Esophagus muscularis mucosa (tissue), 4 donors: ENCODE data around the gene SPZ1. TPM values are rescaled to one million over a fixed set of nuclear protein-coding genes. Genes with fewer than 3 reads are reported as not detected.

Experiments
- DNase-seq: peaks from one replicate; pipeline ENCODE4 v3.0.0-alpha.2; 2017; ENCODE audit errors: extremely low spot score
- H3K27ac ChIP-seq, 4 donors: fragments of 200-600 bp; sonication (generic); replicated peaks in 1 of 4; 1 replicate in 3 of 4; 2 replicates in 1 of 4; pipeline ENCODE4 v1.5.1; 2016 to 2019; ENCODE audit warnings: mild to moderate bottlenecking in 1 of 4
- H3K27me3 ChIP-seq, 4 donors: fragments of 200-600 bp; sonication (generic); one replicate each; pipeline versions ENCODE4 v1.5.1 to v1.6.0; 2016 to 2019
- H3K36me3 ChIP-seq, 4 donors: fragments of 200-600 bp; sonication (generic); one replicate each; pipeline ENCODE4 v1.5.1; 2016 to 2019
- H3K4me1 ChIP-seq, 4 donors: fragments of 200-600 bp; sonication (generic); one replicate each; pipeline ENCODE4 v1.5.1; 2016 to 2019
- H3K4me3 ChIP-seq, 4 donors: fragments of 200-600 bp; sonication (generic); 1 replicate in 2 of 4; 2 replicates in 2 of 4; pipeline ENCODE4 v1.5.1; 2016 to 2019; ENCODE audit warnings: mild to moderate bottlenecking in 4 of 4, moderate library complexity in 1 of 4
- H3K9me3 ChIP-seq, 4 donors: fragments of 200-600 bp; sonication (generic); 1 replicate in 3 of 4; 2 replicates in 1 of 4; pipeline ENCODE4 v1.5.1; 2016 to 2019
- EP300 ChIP-seq: sonication (generic); formaldehyde crosslinking; IDR thresholded peaks from one replicate; pipeline ENCODE4 v1.6.1; 2017; ENCODE audit warnings: antibody characterized with exemption
- POLR2A ChIP-seq: fragments of 450-650 bp; IDR thresholded peaks from one replicate; pipeline ENCODE4 v1.6.1; 2017; ENCODE audit warnings: antibody characterized with exemption, moderate library complexity, mild to moderate bottlenecking, low read depth
- POLR2AphosphoS5 ChIP-seq, 2 donors: sonication (generic); formaldehyde crosslinking; IDR thresholded peaks; one replicate each; pipeline ENCODE4 v1.6.1; 2017; ENCODE audit warnings: antibody characterized with exemption in 2 of 2
- WGBS: methylation state at CpG from one replicate; pipeline ENCODE4 v1.1.5; 2018; 5-methylcytosine and 5-hydroxymethylcytosine counted together
- intact Hi-C: fragments of 100-400 bp; cut with DNase I; formaldehyde crosslinking; loops from one replicate; pipeline ENCODE4 v1.15.1; 2023
- total RNA-seq, 4 donors: library from RNA; depleted of rRNA; stranded (reverse); fragments of >200 nt; gene quantifications; one replicate each; pipeline versions ENCODE4 v1.1.0 to v1.2.1, GENCODE V29; 2016
- TF ChIP-seq, protein P1 (sequence below), 3 experiments: fragments of 200-600 bp in 2 of 3; fragments of 450-650 bp in 1 of 3; sonication (generic) in 2 of 3; IDR thresholded peaks; one replicate each; pipeline ENCODE4 v1.5.1; 2017 to 2019; ENCODE audit warnings: antibody characterized with exemption in 3 of 3, mild to moderate bottlenecking in 2 of 3, moderate library complexity in 1 of 3

SPZ1 gene
- total RNA-seq, 4 donors from 2014 or later: not detected

DNA sequence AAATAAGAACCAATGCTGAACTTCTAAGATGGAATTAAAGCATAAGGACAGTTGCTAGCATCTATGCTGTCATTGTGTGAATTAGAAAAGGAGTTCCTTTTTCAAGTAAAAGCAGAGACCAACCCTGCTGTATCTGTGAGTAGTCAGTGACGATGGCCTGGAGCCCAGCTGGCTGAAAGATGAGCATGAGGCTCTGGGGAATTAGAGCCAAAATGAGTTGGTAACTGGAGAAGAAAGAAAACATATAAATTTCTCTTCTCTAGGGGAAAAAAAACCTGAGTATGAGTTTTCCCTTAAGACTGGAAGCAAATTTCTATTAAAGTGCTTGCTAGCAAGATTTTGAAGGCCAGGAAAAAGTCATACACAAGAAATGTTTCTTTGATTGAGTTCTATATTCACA, 1.6 kb upstream of the SPZ1 start:
- no peaks in the 10 kb centered on the region for H3K4me1 ChIP-seq
- intact Hi-C loops: no loop called here
- no peaks in the 10 kb centered on the region for H3K9me3 ChIP-seq
- H3K27me3 ChIP-seq: no peaks in the 10 kb centered on the region
- no peaks in the 10 kb centered on the region for H3K36me3 ChIP-seq
- H3K4me3 ChIP-seq: no peak overlapping the region
- WGBS: 41% methylated on average over 1 of the region's 1 CpG
- TF ChIP-seq, protein P1, sequence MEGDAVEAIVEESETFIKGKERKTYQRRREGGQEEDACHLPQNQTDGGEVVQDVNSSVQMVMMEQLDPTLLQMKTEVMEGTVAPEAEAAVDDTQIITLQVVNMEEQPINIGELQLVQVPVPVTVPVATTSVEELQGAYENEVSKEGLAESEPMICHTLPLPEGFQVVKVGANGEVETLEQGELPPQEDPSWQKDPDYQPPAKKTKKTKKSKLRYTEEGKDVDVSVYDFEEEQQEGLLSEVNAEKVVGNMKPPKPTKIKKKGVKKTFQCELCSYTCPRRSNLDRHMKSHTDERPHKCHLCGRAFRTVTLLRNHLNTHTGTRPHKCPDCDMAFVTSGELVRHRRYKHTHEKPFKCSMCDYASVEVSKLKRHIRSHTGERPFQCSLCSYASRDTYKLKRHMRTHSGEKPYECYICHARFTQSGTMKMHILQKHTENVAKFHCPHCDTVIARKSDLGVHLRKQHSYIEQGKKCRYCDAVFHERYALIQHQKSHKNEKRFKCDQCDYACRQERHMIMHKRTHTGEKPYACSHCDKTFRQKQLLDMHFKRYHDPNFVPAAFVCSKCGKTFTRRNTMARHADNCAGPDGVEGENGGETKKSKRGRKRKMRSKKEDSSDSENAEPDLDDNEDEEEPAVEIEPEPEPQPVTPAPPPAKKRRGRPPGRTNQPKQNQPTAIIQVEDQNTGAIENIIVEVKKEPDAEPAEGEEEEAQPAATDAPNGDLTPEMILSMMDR (IDR thresholded peaks at IDR 0.05): no peak
- no peak for TF ChIP-seq POLR2A
- no peak for TF ChIP-seq POLR2AphosphoS5 (IDR thresholded peaks at IDR 0.05)
- no peak for TF ChIP-seq EP300
- no peak overlapping the region for H3K27ac ChIP-seq
- DNase-seq: no peak

DNA sequence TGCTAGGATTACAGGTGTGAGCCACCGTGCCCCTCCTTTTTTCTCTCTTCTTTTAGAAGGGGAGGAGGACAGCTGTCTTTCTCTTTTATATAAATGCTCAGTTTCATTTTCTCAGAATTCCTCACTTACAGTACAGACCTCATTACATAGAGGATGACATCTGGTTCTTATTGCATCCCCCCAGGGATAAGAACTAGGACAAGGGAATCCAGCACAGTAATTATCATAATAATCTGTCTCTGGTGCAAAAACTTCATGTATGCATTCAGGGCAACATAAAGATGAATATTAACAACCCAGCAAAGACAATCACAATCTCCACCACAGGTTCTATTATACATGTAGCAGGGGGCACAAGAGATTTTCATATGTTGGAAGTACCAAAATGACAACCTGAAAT, 5.1 kb downstream of the SPZ1 start:
- WGBS: 82% methylated on average over 1 of the region's 1 CpG
- no peaks in the 10 kb centered on the region for H3K36me3 ChIP-seq
- H3K4me1 ChIP-seq: no peaks in the 10 kb centered on the region
- TF ChIP-seq EP300: no peak
- no peak for TF ChIP-seq POLR2A
- no peak for TF ChIP-seq POLR2AphosphoS5 (IDR thresholded peaks at IDR 0.05)
- TF ChIP-seq, protein P1 (IDR thresholded peaks at IDR 0.05): no peak
- no peak overlapping the region for H3K4me3 ChIP-seq
- H3K27me3 ChIP-seq: no peaks in the 10 kb centered on the region
- no peak for DNase-seq
- no peaks in the 10 kb centered on the region for H3K9me3 ChIP-seq
- intact Hi-C loops: no loop called here
- no peak overlapping the region for H3K27ac ChIP-seq

DNA sequence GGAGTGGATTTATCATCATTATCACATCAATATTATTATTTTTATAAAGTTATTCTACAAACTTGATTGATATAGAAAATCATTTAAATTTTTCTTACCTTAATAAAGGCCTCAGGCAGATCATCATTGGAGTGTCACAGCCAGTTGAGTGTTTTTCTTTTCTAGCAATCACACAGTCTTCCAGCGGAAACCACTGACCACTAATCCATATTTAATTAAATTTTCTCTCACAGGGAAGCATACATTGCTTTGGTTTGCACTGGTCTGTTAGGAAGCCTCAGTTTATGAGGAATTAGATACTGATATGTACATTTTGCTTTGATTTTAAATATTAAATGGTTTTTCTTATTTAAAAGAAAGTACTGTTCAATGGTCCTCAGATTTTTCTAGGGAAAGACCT, 6.7 kb downstream of the SPZ1 start:
- WGBS: 52% methylated on average over 1 of the region's 1 CpG
- DNase-seq: no peak

DNA sequence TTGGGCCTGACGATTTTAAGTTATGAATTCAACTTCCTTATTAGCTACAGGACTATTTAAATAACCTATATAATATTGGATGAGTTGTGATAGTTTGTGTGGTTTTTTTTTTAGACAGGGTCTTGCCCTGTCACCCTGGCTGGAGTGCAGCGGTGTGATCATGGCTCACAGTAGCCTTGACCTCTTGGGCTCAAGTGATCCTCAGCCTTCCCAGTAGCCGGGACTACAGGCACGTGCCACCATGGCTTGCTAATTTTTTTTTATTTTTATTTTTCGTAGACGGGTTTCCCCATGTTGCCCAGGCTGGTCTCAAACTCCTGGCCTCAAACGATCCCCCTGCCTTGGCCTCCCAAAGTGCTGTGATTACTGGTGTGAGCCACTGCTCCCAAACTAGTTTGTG, 17.6 kb downstream of the SPZ1 start:
- Histone ChIP-seq H3K27me3 (peaks cover 0 to 7% (median 0%) of the 10 kb centered on the region in 4 donors), H3K4me1 (no peaks in the 10 kb centered on the region), H3K27ac (no peak overlapping the region), H3K9me3 (no peaks in the 10 kb centered on the region), H3K36me3 (no peaks in the 10 kb centered on the region), H3K4me3 (no peak overlapping the region)
- intact Hi-C loops: no loop called here
- no peak for DNase-seq
- WGBS: 83% methylated on average over 7 of the region's 7 CpGs
- TF ChIP-seq, protein P1 (IDR thresholded peaks at IDR 0.05): no peak
- TF ChIP-seq POLR2A (no peak), EP300 (no peak), POLR2AphosphoS5 (IDR thresholded peaks at IDR 0.05) (no peak)

More for the DNA sequence above, 6.7 kb downstream of the SPZ1 start:
- TF ChIP-seq POLR2AphosphoS5 (IDR thresholded peaks at IDR 0.05) (no peak), POLR2A (no peak), EP300 (no peak)
- TF ChIP-seq, protein P1 (IDR thresholded peaks at IDR 0.05): no peak
- H3K4me1 ChIP-seq: no peaks in the 10 kb centered on the region
- H3K4me3 ChIP-seq: no peak overlapping the region
- intact Hi-C loops: no loop called here
- H3K27me3 ChIP-seq: no peaks in the 10 kb centered on the region
- H3K36me3 ChIP-seq: no peaks in the 10 kb centered on the region
- H3K27ac ChIP-seq: no peak overlapping the region
- no peaks in the 10 kb centered on the region for H3K9me3 ChIP-seq

DNA sequence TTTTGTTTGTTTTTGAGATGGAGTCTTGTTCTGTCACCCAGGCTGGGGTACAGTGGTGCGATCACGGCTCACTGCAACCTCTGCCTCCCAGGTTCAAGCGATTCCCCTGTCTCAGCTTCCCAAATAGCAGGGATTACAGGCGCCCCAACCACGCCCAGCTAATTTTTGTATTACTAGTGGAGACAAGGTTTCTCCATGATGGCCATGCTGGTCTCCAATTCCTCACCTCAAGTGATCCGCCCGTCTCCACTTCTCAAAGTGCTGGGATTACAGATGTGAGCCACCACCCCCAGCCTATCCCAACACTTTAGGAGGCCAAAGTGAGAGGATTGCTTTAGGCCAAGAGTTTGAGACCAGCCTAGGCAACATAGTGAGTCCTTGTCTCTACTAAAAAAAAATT, 19.3 kb downstream of the SPZ1 start:
- intact Hi-C loops: no loop called here

More for the DNA sequence above, 19.3 kb downstream of the SPZ1 start:
- H3K27ac ChIP-seq: no peak overlapping the region
- TF ChIP-seq, protein P1 (IDR thresholded peaks at IDR 0.05): no peak
- TF ChIP-seq POLR2A (no peak), EP300 (no peak), POLR2AphosphoS5 (IDR thresholded peaks at IDR 0.05) (no peak)
- 97% methylated on average over 7 of the region's 7 CpGs for WGBS
- peaks cover 0 to 7% (median 0%) of the 10 kb centered on the region in 4 donors for H3K27me3 ChIP-seq
- no peaks in the 10 kb centered on the region for H3K4me1 ChIP-seq
- no peak overlapping the region for H3K4me3 ChIP-seq
- H3K9me3 ChIP-seq: no peaks in the 10 kb centered on the region
- no peak for DNase-seq
- no peaks in the 10 kb centered on the region for H3K36me3 ChIP-seq
